H1 (cell line): ENCODE results near the gene CCBE1. TPM values are rescaled to one million over a fixed set of nuclear protein-coding genes. Genes with fewer than 3 reads are reported as not detected.

Experiments used
- CBX5 ChIP-seq: fragments of 300-800, 300-1000 bp; sonication (generic); IDR thresholded peaks from 2 replicates; pipeline ENCODE4 v1.7.1; 2016; ENCODE audit warnings: antibody characterized with exemption, low read length, low read depth
- CEBPB ChIP-seq: IDR thresholded peaks from 2 replicates; pipeline ENCODE4 v1.6.1; 2012; ENCODE audit warnings: low read depth, low read length
- MAFK ChIP-seq: IDR thresholded peaks from 2 replicates; pipeline ENCODE4 v1.6.1; 2012; ENCODE audit warnings: low read depth, mild to moderate bottlenecking, improper control_type of control experiment, low read length
- NRF1 ChIP-seq: IDR thresholded peaks from 2 replicates; pipeline ENCODE4 v1.6.1; 2011; ENCODE audit warnings: mild to moderate bottlenecking, low read depth, low read length, improper control_type of control experiment
- POU5F1 ChIP-seq: IDR thresholded peaks from 2 replicates; pipeline ENCODE4 v1.6.1; 2011; ENCODE audit warnings: low read depth, mild to moderate bottlenecking, low read length, moderate library complexity
- polyA plus RNA-seq, 7 experiments: library from polyadenylated mRNA; depleted of rRNA in 3 of 7; stranded (reverse) in 5 of 7; unstranded in 2 of 7; fragments of >200 nt in 5 of 7; fragments of 200-250 nt in 2 of 7; gene quantifications; 1 replicate in 5 of 7; 2 replicates in 1 of 7; 4 replicates in 1 of 7; pipeline versions ENCODE4 v1.2.1 to v1.2.3, GENCODE V29; 2011 to 2013; ENCODE audit warnings: missing spikeins in 2 of 7, mixed read lengths in 2 of 7
- total RNA-seq: library from RNA; stranded (reverse); fragmentation: NEBNext Ultra II Directional; extraction: Animal tissue kit (Norgen Biotek cat#: 25700); gene quantifications from 2 replicates; pipeline ENCODE4 v1.2.1, GENCODE V29; 2021
- TF ChIP-seq, protein P1 (sequence below): fragments of 300-600 bp; sonication (generic); IDR thresholded peaks from 2 replicates; pipeline ENCODE4 v1.7.1; 2012; ENCODE audit warnings: low read length, moderate library complexity, mild to moderate bottlenecking, inconsistent platforms; ENCODE audit not compliant: insufficient replicate concordance
- TF ChIP-seq, protein P2 (sequence below): IDR thresholded peaks from 2 replicates; pipeline ENCODE4 v1.6.1; 2011; ENCODE audit warnings: low read depth, mild to moderate bottlenecking, low read length; ENCODE audit not compliant: insufficient read depth

CCBE1 gene
- total and polyA plus RNA-seq, 2 of the 8 experiments (the other 6 are each of a cell fraction or from before 2014, with no cell fraction given) = 2.1 to 2.6 TPM

DNA sequence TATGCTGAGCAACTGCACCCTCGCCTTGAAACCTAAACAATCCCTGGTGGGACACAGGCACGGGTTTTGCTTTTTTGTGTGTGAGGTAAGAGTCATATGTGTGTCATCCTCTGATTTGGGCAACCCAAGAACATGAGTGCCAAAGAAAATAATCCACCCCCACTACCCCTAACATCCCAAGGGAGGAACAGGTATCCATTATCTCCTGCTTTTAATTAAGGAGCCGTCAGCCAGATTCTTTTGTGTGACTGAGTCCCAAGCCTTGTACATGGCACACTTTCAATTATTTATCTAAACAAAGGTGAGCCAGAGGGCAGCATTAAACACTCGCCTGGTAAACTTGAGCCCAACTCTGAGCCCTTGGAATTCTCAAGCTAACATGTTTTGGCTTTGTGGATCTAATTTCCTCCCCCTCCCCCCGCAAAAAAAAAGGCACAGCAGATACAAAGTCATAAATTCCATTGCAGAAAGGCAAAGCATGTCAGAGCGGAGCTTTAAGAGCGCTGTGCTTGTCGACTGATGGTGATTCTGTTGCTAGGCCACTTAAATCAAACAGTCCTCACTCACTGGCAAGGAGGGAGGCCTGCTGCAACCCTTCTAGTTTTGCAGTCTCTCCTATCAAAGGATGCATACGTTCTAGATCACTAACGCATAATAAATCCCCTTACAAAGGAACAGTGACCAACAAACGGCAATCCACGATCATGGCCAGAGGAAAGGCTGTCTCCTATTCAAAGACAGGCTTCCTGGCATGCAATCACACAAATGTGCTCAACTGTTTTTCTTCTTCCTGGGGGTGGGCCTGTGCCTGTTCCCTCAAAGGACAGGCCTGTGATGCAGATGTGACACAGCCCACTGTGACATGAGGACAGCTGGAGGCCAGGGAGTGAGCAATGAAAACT lies 194.7 kb downstream of the CCBE1 start (continued):
- TF ChIP-seq, protein P1, sequence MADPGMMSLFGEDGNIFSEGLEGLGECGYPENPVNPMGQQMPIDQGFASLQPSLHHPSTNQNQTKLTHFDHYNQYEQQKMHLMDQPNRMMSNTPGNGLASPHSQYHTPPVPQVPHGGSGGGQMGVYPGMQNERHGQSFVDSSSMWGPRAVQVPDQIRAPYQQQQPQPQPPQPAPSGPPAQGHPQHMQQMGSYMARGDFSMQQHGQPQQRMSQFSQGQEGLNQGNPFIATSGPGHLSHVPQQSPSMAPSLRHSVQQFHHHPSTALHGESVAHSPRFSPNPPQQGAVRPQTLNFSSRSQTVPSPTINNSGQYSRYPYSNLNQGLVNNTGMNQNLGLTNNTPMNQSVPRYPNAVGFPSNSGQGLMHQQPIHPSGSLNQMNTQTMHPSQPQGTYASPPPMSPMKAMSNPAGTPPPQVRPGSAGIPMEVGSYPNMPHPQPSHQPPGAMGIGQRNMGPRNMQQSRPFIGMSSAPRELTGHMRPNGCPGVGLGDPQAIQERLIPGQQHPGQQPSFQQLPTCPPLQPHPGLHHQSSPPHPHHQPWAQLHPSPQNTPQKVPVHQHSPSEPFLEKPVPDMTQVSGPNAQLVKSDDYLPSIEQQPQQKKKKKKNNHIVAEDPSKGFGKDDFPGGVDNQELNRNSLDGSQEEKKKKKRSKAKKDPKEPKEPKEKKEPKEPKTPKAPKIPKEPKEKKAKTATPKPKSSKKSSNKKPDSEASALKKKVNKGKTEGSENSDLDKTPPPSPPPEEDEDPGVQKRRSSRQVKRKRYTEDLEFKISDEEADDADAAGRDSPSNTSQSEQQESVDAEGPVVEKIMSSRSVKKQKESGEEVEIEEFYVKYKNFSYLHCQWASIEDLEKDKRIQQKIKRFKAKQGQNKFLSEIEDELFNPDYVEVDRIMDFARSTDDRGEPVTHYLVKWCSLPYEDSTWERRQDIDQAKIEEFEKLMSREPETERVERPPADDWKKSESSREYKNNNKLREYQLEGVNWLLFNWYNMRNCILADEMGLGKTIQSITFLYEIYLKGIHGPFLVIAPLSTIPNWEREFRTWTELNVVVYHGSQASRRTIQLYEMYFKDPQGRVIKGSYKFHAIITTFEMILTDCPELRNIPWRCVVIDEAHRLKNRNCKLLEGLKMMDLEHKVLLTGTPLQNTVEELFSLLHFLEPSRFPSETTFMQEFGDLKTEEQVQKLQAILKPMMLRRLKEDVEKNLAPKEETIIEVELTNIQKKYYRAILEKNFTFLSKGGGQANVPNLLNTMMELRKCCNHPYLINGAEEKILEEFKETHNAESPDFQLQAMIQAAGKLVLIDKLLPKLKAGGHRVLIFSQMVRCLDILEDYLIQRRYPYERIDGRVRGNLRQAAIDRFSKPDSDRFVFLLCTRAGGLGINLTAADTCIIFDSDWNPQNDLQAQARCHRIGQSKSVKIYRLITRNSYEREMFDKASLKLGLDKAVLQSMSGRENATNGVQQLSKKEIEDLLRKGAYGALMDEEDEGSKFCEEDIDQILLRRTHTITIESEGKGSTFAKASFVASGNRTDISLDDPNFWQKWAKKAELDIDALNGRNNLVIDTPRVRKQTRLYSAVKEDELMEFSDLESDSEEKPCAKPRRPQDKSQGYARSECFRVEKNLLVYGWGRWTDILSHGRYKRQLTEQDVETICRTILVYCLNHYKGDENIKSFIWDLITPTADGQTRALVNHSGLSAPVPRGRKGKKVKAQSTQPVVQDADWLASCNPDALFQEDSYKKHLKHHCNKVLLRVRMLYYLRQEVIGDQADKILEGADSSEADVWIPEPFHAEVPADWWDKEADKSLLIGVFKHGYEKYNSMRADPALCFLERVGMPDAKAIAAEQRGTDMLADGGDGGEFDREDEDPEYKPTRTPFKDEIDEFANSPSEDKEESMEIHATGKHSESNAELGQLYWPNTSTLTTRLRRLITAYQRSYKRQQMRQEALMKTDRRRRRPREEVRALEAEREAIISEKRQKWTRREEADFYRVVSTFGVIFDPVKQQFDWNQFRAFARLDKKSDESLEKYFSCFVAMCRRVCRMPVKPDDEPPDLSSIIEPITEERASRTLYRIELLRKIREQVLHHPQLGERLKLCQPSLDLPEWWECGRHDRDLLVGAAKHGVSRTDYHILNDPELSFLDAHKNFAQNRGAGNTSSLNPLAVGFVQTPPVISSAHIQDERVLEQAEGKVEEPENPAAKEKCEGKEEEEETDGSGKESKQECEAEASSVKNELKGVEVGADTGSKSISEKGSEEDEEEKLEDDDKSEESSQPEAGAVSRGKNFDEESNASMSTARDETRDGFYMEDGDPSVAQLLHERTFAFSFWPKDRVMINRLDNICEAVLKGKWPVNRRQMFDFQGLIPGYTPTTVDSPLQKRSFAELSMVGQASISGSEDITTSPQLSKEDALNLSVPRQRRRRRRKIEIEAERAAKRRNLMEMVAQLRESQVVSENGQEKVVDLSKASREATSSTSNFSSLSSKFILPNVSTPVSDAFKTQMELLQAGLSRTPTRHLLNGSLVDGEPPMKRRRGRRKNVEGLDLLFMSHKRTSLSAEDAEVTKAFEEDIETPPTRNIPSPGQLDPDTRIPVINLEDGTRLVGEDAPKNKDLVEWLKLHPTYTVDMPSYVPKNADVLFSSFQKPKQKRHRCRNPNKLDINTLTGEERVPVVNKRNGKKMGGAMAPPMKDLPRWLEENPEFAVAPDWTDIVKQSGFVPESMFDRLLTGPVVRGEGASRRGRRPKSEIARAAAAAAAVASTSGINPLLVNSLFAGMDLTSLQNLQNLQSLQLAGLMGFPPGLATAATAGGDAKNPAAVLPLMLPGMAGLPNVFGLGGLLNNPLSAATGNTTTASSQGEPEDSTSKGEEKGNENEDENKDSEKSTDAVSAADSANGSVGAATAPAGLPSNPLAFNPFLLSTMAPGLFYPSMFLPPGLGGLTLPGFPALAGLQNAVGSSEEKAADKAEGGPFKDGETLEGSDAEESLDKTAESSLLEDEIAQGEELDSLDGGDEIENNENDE = no peak
- TF ChIP-seq, protein P2, sequence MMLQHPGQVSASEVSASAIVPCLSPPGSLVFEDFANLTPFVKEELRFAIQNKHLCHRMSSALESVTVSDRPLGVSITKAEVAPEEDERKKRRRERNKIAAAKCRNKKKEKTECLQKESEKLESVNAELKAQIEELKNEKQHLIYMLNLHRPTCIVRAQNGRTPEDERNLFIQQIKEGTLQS = no peak
- TF ChIP-seq MAFK = no peak
- no peak for TF ChIP-seq POU5F1
- no peak for TF ChIP-seq NRF1
- no peak for TF ChIP-seq CBX5
- no peak for TF ChIP-seq CEBPB
